Stimulated activated CD4-positive, alpha-beta T cell treated with anti-CD3 and anti-CD28 coated beads, Interleukin-2, amount 100 ng/mL, for 48 hours (primary cell): ENCODE data around the gene PHAX.
A peak's percentile ranks its signal among the peaks of the same experiment; 100 is the strongest.
"Not testable (repeated sequence)": the region's sequence is repeated elsewhere in the genome, so short reads cannot be mapped to it uniquely, and the experiment has no call there.

Experiments used
- DNase-seq, 2 donors: peaks; one replicate each; pipeline ENCODE4 v3.0.0-alpha.2; 2020

The PHAX gene

DNA sequence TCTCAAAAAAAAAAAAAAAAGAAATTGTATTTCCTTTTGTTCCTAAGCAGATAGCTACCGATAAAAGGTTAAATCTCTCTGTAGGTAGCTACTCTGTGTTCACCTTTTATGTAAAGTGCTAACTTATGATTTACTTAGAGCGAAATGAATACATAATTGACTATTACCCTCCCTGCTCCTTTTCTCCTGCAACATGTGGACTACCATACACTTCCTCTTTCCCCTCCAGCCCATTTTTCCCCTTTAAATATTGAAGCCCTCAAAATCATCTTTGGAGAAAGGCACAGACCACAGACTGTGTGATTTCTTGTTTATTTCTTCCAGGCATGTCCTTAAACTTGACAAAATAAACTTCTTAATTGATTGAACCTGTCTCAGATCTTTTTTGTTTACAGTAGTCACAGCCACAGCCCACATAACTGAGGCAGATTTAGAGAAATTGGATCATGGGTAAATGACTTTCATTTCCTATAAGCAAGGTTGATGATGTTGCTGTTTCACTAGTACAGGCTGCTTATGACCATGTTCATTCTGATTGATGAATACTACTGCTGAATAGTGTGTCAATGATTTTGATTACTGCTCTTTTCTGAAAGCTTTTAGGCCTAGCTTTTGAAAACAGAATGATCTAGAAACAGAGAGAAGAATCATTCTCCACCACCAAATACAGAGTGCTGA, 59.2 kb downstream of the PHAX start:
- DNase-seq: no peak

- DNase-seq: no peak
Observed at GRCh38 chr5:126664586-126664985, 63.8 kb downstream of the PHAX start.

DNA sequence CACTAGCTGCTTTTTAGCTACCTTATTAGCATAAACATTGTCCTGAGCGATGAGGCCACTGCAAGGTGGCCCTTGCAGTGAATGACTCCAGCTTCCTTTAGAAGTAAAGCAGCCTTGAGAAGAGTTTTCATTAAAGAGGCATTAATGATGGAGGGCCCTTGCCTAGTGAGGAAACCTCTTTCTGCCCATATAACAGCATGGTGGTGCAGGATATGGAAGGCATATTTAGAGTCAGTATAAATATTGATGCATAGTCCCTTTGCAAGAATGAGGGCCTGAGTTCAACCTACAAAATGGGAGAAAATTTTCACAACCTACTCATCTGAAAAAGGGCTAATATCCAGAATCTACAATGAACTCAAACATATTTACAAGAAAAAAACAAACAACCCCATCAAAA, 69.4 kb downstream of the PHAX start:
- not testable (repeated sequence) for DNase-seq

DNA sequence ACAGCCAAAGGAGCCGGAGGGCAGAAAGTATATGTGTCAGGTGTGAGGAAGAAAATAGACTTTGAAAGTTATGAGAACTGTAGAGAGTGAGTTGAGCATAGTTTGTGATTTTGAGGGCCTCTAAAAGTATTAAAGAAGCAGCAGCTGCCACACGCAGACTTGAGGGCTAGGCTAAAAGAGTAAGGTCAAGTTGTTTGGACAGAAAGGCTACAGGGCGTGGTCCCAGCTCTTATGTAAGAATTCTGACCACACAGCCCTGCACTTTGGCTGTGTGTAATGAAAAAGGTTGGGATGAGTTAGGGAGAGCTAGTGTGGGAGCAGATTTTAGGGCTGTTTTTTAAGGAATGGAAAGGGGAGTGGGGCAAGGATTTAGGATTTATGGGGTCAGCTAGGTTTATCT, 70.9 kb downstream of the PHAX start:
- not testable (repeated sequence) for DNase-seq

GRCh38 chr5:126673477-126673876, 72.7 kb downstream of the PHAX start:
- DNase-seq: no peak

DNA sequence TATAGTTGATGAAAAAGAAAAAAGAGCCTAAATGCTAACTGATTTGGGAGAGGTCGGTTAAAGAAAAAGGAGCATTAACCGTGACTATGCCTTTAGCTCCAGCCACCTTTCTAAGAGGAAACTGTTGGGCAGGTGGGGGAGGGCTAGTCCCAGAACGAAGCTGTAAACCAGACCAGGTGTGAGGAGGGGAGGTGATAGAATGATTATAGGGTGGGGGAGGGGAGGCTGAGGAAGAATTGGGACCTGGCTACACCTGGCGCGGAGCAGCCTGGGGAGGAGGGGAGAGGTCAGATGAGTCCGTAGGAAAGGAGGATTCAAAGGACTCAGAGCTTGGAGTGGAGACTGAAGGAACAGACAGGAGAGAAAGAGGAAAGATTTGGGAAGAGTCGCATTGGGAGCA, 73.4 kb downstream of the PHAX start:
- no peak for DNase-seq

DNA sequence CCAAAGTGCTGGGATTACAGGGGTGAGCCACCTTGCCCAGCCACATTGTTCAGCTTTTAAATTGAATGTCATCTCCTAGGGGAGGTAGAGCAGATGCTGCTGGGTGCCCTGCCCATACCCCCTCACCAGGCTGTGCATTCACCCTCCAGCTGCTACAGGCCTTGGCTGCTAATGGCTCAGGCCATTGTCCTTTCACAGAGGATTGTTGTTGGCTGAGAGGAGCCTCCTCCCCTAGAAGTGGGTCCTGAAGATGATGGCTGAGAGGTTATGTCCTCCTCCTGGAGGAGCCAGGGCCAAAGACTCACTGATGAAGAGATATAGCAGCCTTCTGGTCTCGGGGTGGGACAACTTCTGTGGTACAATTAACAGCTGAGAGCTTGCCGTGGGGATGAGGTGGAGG, 74.6 kb downstream of the PHAX start:
- DNase-seq: no peak

DNA sequence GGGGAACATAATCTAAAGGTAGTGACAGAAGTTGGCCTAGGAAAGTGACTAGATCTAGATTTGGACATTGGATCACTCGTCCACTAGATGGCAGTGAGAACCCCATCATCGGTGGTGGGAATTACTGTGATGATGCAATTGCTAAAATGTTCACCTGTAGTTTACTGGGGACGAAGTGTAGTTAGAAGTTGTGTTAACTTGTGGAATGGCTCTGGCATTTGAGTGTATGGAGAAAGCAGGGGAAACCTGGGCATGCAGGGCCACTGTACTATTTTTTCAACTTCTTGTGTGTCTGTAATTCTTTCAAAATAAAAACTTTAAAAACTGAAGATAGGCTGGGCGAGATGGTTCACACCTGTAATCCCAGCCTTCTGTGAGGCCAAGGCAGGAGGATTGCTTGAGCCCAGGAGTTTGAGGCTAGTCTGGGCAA, 75.5 kb downstream of the PHAX start:
- peak; percentile 52 to 57 for DNase-seq
